GM19099 (cell line): ENCODE data around the gene GNAI1.

ENCODE experiments used
- POLR2A ChIP-seq: IDR thresholded peaks from 3 replicates; pipeline ENCODE4 v1.6.1; 2011; ENCODE audit warnings: low read depth; ENCODE audit not compliant: insufficient read length; ENCODE audit errors: extremely low read depth

GNAI1 gene

DNA sequence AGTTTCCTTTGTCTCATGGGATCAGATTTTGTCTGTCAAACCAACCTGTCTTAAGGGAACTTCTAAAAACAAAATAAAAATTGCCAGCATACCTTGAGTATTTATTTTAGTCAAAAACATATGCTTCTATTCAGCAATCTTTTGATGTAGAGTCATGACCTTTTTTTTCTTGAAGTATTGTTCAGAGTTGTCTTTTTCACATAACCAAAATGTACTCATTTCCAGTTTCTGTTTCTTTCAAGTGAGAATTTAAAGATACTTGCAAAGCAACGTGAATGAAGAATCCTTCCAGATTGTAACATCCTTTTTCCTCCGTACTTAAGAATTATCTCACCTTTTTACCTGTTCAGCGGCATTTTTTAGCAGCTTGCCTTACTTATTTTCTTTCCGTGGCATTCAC is 37.8 kb downstream of the GNAI1 start:
- TF ChIP-seq POLR2A: no peak

DNA sequence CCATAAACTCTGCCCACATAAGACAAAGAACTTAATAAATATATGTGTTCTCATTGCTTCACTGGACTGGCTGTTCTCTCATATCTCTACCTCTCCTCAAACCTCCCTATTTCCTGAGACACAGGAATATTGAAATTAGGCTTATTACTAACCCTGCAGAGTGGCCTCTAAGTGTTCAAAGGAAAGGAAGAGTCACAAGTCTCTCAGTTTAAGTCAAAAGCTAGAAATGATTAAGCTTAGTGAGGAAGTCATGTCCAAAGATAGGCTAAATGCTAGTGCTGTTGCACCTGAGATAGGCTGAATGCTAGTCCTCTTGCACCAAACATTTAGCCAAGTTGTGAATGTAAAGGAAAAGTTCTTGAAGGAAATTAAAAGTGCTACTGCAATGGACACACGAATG is 41.1 kb downstream of the GNAI1 start:
- no peak for TF ChIP-seq POLR2A

DNA sequence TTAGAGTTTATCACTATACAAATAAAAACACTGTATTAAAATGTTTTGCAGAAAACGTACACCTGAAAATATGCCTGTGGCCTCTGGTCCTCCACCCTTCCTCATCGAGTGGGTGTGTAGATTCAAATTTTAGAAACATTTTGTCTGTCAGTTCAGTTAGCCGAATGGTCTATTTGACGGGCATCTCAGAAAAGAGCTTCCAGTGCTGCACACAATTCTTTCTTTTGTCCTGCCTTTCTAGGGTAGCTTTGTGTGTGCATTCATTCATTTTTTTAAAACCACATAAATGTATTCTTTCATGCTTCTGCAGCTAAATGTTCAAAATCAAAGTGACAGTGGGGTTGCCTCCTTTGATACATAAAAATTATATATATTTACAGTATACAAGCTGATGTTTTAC is 46.8 kb downstream of the GNAI1 start:
- TF ChIP-seq POLR2A: no peak

DNA sequence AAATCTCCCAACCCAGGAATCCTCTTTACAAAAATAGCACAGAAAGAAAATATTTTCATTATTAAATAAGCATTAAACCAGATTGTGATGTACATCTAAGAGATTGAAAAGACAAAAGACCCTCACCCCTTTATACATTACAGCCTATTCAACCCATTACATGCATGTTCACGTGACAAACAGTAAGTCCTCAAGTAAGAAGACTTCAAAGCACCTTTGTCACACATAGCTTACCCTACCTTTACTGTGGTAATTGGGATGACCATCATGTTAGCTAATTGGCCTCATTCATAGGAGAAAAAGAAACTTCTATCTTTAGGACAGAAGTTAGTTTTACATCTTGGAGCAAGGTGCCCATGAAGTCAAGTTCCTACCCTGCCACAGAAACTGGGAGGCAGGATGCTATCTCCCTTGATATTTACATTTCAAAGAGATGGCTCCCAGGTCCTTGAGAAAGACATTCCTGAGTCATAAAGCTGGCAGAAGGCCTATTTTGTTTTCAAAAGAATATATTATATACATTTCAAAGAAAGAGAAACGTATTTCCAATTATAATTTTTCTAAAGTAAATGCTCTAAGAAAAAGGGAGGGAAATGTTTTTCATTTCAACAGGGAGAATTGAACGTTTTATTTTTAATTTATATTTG is 48.1 kb downstream of the GNAI1 start:
- no peak for TF ChIP-seq POLR2A

DNA sequence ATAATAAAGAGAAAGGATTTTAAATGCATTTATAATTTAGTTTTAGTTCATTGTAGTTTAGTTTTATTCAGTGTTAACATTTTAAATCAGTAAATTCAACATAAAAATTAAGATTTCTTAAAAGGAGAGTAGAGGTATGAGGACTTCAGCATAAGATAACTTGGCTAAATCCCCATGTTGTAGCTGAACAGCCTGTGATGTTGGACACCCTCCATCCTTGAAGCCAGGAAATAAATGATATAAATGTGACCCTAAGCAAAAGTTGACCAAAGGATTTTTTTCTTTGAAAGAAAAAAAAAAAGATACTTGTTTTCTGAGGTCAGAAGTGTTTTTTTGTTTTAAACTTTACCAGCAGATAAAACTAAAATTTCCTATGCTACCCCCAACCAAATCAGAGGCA is 48.7 kb downstream of the GNAI1 start:
- no peak for TF ChIP-seq POLR2A

DNA sequence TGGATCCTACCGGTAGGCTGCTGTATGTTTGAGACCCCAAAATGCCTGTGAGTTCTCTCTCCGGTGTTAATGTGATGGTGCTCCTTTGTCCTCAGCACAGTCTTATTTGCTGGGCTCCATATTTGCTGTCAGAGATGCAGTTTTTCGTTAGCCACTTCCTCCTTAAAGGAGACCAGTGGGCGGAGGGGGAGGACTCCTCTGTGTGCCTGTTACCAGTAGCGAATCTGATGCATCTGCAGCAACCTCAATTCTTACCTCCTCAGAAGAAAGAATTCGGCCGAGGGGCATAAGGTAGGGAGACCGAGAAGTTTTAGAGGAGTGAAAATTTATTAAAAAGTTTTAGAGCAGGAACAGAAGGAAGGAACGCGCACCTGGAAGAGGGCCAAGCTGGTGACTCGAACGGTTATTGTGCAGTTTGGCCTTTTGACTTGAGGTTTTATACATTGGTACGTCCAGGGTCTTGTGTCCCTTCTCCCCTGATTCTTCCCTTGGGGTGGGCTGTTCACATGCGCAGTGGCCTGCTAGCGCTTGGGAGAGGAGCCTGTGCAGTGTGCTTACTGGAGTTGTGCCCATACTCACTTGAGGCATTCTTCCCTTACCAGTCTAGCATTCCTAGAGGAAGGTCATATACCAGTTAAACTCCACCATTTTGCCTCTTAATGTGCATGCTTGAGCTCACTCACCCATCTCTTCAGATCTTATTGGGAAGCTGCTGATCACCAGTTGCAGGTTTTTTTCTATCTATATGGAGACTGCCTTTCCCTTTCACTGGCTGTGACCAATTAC is 49.5 kb downstream of the GNAI1 start:
- TF ChIP-seq POLR2A: no peak

DNA sequence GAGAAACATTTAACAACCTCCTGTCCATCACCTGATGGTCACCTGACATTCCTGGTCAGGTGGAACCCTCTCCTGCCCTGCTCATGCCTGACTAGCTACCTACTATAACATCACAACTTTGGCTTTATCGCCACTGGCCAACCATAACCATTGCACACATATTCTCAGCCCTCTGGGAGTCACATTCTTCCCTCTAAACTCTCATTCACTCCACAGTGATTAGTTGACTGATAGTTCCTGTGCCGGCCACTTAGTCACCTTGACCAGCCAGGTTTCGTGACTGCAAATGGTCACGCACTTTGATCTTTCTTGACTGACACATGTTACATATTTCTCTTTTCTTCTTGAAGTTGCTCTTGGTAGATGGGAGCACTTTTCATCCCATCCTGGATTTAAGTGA is 50.1 kb downstream of the GNAI1 start:
- TF ChIP-seq POLR2A: no peak

DNA sequence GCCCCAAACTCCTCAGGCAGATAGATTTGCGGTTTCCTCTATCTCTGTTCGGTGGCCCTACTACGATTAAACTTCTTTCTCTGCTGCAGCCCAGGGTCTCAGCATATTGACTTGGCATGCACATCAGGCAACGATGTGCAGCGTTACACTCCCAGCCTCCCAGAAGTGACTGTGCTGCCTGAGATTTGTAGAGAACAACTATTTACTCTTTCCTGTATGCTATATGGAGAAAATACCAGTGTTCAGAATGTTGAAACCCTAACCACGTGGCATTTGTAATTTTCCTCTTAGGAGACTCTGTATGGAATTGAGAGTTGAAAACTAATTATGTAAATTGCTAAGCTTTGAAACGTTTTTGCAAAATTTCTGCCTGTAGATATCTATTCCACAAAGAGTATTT is 50.9 kb downstream of the GNAI1 start:
- no peak for TF ChIP-seq POLR2A

DNA sequence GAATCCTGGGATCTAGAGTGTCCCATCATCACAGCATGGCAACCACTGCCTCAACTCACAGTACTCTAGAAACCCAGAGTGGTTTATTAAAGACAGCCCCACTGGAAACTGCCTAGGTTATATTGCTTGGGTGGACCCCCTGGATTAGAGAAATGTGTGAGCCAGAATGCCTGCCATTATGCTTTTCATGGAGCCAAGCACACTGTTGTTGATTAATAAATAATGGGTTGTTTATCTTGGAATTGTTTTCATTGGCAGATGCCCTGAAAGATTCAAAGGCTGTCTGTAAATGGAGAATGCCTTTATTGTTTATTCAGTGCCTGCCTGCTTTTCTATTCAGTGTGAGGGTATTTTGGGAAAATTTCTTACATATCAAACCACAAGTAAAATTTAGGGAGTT is 52.1 kb downstream of the GNAI1 start:
- TF ChIP-seq POLR2A: no peak

DNA sequence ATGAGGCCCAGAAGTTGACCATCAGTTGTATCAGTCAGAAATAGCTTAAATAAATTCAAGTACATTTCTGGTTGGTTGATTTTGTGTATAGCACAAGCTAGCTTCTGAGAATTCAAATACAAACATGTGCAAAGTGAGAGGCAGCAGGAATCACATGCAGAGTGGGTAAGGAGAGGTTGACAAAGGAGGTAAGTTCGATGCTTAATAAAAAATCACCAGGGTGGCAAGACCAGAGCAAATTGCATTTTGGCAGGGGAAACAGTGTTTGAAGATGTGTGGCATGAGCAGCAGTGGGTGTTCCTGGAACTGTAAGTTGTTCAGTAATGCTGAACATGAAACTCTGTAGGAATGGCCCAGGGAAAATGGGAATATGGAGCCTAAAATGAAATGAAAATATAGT is 52.6 kb downstream of the GNAI1 start:
- no peak for TF ChIP-seq POLR2A

DNA sequence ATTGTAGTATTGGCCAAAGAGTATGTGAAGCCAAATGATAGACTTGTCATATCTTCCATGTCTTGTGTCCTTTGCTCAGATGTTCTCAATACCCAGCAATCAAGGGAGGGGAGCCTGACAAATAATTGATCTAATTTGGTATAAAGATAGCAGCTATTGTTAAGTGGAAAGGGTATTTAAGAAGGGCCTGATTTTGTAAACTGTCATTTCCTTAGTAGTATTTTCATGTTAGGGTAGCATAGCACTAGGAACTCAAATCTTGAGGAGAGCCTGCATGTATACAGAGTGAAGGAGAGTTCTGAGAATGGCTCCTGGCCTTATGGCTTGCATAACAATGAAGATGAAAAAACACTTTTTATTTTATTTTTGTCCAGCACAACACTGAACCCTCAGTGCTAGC is 53.1 kb downstream of the GNAI1 start:
- TF ChIP-seq POLR2A: no peak

DNA sequence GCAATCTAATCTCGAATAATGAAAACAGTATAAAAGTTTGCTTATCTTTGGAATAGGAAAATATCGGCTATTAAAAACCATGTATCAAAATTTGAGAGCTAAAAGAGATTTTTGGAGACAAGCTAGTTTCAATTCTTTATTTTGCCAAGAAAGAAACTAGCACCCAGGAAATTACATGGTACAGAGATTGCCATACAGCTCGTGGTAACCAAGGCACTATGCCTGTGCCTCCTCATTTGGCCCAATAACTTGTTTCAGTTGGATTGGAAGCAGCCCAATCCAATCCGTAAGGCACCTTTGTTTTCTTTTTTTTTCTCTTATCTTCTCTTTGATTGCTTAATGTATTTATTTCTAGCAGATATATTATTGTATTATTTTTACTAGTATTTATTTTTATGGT is 55.0 kb downstream of the GNAI1 start:
- TF ChIP-seq POLR2A: no peak

DNA sequence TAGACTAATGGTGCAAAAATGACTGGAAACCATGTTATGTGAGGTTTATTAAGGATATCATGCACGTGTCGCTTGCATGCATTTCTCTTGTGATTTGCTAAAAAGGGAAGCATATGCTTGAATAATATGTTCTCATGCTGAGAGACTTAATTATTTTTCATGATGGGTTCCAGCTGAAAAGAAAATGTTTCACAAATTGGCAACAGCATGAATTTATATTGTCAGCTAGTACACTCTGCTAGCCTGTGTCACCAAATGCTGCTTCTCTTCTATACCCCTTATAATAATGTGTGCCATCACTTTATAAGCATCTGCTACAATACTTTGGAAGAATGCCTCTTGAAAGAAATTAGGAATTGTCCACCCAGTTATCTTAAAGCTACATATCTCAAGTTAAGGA is 63.0 kb downstream of the GNAI1 start:
- TF ChIP-seq POLR2A: no peak

DNA sequence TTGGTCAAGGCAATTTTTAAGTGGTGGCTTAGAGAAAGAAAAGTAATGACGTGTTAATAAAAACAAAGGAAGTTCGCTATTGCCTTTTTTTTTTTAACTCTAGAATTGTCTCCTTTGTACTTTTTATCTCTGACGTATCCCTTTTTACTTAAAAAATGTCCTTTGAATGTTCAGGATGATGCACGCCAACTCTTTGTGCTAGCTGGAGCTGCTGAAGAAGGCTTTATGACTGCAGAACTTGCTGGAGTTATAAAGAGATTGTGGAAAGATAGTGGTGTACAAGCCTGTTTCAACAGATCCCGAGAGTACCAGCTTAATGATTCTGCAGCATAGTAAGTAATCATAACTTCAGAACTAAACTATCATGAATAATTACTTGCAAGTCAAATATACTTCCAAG is 64.4 kb downstream of the GNAI1 start:
- TF ChIP-seq POLR2A: no peak

DNA sequence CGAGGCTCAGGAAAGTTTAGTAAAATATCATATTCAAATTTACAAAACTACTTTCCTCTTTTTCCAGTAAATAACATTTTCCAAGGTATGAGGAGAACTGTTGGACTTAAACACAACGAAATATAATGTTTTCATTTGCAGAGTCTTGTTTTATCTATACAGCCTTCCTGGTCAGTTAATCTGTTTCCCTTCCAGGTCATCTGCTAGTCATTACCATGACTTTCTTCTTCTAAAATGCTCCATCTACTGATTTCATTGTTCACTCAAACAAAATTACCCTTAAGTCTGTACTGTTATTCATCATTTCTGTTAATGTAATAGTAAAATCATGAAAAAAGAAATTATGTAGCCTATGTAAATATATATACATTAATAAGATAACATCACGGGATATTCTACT is 69.8 kb downstream of the GNAI1 start:
- TF ChIP-seq POLR2A: no peak

DNA sequence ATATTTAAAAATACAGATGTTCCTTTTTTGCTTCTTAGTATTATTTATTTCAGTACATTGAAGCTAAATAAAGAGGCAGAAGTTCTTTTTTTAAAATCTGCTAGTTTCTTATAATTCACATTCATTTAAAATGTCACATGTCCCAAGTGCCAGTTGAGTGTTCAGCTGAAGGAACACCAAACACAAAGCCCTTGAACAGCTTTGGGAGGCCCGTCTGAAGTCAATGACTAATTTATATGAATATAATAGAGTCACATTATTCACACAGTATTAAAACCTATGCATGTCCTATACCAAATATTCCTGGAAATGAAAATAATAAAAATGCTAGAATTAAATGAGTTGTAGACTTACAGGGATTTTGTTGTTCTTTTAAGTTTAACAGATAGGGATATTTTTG is 70.3 kb downstream of the GNAI1 start:
- no peak for TF ChIP-seq POLR2A

DNA sequence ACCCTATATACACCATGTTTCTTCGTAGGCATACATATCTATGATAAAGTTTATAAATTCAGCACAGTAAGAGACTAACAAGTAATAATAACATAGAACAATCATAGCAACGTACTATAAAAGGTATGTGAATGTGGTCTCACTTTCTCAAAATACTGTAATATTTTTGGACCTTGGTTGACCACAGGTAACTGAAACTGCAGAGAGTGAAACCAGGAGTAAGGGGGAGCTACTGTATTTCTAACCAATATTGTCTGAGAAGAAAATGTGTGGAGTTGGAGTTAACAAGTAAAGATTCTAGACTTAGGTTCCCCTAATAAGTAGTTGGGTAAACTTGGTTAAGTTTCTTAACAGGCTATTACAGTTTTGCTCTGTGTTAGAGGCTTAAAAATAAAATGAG is 72.1 kb downstream of the GNAI1 start:
- no peak for TF ChIP-seq POLR2A
